Stomach smooth muscle (tissue), 2 donors: ENCODE measurements around the gene AGO3.
A peak's percentile ranks its signal among the peaks of the same experiment; 100 is the strongest.

Experiments used
- H3K27ac ChIP-seq: one replicate; pipeline ENCODE4 v1.7.0; 2013; ENCODE audit warnings: mild to moderate bottlenecking, low read length, inconsistent platforms
- H3K27me3 ChIP-seq, 2 donors: one replicate each; pipeline ENCODE4 v1.7.0; 2013; ENCODE audit warnings: low read length in 2 of 2; ENCODE audit not compliant: insufficient read depth in 2 of 2, control insufficient read depth in 1 of 2
- H3K36me3 ChIP-seq, 2 donors: one replicate each; pipeline ENCODE4 v1.7.0; 2013; ENCODE audit warnings: low read length in 2 of 2; ENCODE audit not compliant: control insufficient read depth in 2 of 2, insufficient read depth in 2 of 2
- H3K4me1 ChIP-seq: one replicate; pipeline ENCODE4 v1.7.0; 2013; ENCODE audit warnings: low read length; ENCODE audit not compliant: control insufficient read depth, insufficient read depth
- H3K4me3 ChIP-seq, 2 donors: one replicate each; pipeline ENCODE4 v1.7.0; 2013; ENCODE audit warnings: low read length in 2 of 2
- H3K9ac ChIP-seq, 2 donors: one replicate each; pipeline ENCODE4 v1.7.0; 2013; ENCODE audit warnings: low read length in 2 of 2, mild to moderate bottlenecking in 1 of 2
- H3K9me3 ChIP-seq, 2 donors: one replicate each; pipeline ENCODE4 v1.7.0; 2013; ENCODE audit warnings: low read length in 2 of 2; ENCODE audit not compliant: control insufficient read depth in 2 of 2
- donor health status: healthy.
- donor health status: Pancreatic carcinoma.

The AGO3 gene

GRCh38 chr1:36081926-36082485, 151.1 kb downstream of the AGO3 start:
- Histone ChIP-seq H3K36me3 (no peaks in the 10 kb centered on the region), H3K27ac (no peak overlapping the region), H3K9me3 (no peaks in the 10 kb centered on the region), H3K27me3 (peaks cover 11 to 17% of the 10 kb centered on the region in 2 donors), H3K4me3 (no peak overlapping the region), H3K4me1 (peaks cover 17% of the 10 kb centered on the region), H3K9ac (no peak overlapping the region)

- Histone ChIP-seq H3K27me3 (peaks cover 11 to 17% of the 10 kb centered on the region in 2 donors), H3K4me1 (peaks cover 20% of the 10 kb centered on the region), H3K27ac (no peak overlapping the region), H3K4me3 (no peak overlapping the region), H3K9ac (no peak overlapping the region), H3K36me3 (no peaks in the 10 kb centered on the region), H3K9me3 (no peaks in the 10 kb centered on the region)
Measured at GRCh38 chr1:36083219-36083618, 152.3 kb downstream of the AGO3 start.

GRCh38 chr1:36083635-36084496, 153.0 kb downstream of the AGO3 start, which contains the start of gene TEKT2:
TSS of gene TEKT2 (plus strand) at chr1:36084094. CDS start at chr1:36084922, 828 bp downstream.
- peak within 1 kb of the TSS in 1 of 2 donors; percentile 42 for H3K9ac ChIP-seq
- H3K4me1 ChIP-seq: peaks cover 24% of the 10 kb centered on the region
- no peak within 1 kb of the TSS for H3K27ac ChIP-seq
- H3K36me3 ChIP-seq: no peaks in the 10 kb centered on the region
- H3K4me3 ChIP-seq: peak within 1 kb of the TSS; percentile 53 to 67
- peaks cover 11 to 17% of the 10 kb centered on the region in 2 donors for H3K27me3 ChIP-seq
- H3K9me3 ChIP-seq: no peaks in the 10 kb centered on the region

GRCh38 chr1:36084497-36085115, 153.7 kb downstream of the AGO3 start:
- peaks cover 11 to 17% of the 10 kb centered on the region in 2 donors for H3K27me3 ChIP-seq
- H3K9ac ChIP-seq: peak overlapping the region in 1 of 2 donors; percentile 42
- H3K36me3 ChIP-seq: no peaks in the 10 kb centered on the region
- H3K27ac ChIP-seq: no peak overlapping the region
- no peaks in the 10 kb centered on the region for H3K9me3 ChIP-seq
- peak overlapping the region; percentile 53 to 67 for H3K4me3 ChIP-seq
- H3K4me1 ChIP-seq: peaks cover 29% of the 10 kb centered on the region

- H3K27ac ChIP-seq: no peak overlapping the region
- H3K9ac ChIP-seq: no peak overlapping the region
Measured at GRCh38 chr1:36085126-36085525, 154.2 kb downstream of the AGO3 start.

GRCh38 chr1:36085686-36086526, 155.0 kb downstream of the AGO3 start:
- no peaks in the 10 kb centered on the region for H3K36me3 ChIP-seq
- no peaks in the 10 kb centered on the region for H3K9me3 ChIP-seq
- peaks cover 37% of the 10 kb centered on the region for H3K4me1 ChIP-seq
- H3K27me3 ChIP-seq: peaks cover 11 to 17% of the 10 kb centered on the region in 2 donors
- H3K4me3 ChIP-seq: no peak overlapping the region
- no peak overlapping the region for H3K9ac ChIP-seq
- H3K27ac ChIP-seq: no peak overlapping the region

More at GRCh38 chr1:36085126-36085525, 154.2 kb downstream of the AGO3 start:
- H3K4me1 ChIP-seq: peaks cover 32% of the 10 kb centered on the region
- H3K27me3 ChIP-seq: peaks cover 11 to 17% of the 10 kb centered on the region in 2 donors
- no peaks in the 10 kb centered on the region for H3K36me3 ChIP-seq
- H3K4me3 ChIP-seq: no peak overlapping the region
- H3K9me3 ChIP-seq: no peaks in the 10 kb centered on the region

- peaks cover 37% of the 10 kb centered on the region for H3K4me1 ChIP-seq
Measured at GRCh38 chr1:36086529-36087232, 155.8 kb downstream of the AGO3 start.

GRCh38 chr1:36087233-36088123, 156.6 kb downstream of the AGO3 start:
- H3K27ac ChIP-seq: no peak overlapping the region
- no peak overlapping the region for H3K4me3 ChIP-seq
- H3K27me3 ChIP-seq: peaks cover 11 to 17% of the 10 kb centered on the region in 2 donors
- H3K4me1 ChIP-seq: peaks cover 37% of the 10 kb centered on the region
- no peak overlapping the region for H3K9ac ChIP-seq
- H3K36me3 ChIP-seq: peaks cover 10 to 13% of the 10 kb centered on the region in 2 donors
- H3K9me3 ChIP-seq: no peaks in the 10 kb centered on the region

More at GRCh38 chr1:36086529-36087232, 155.8 kb downstream of the AGO3 start:
- H3K4me3 ChIP-seq: no peak overlapping the region
- no peak overlapping the region for H3K9ac ChIP-seq
- H3K27ac ChIP-seq: no peak overlapping the region
- peaks cover 4 to 6% of the 10 kb centered on the region in 2 donors for H3K36me3 ChIP-seq
- peaks cover 11 to 17% of the 10 kb centered on the region in 2 donors for H3K27me3 ChIP-seq
- no peaks in the 10 kb centered on the region for H3K9me3 ChIP-seq

- H3K27ac ChIP-seq: peak overlapping the region; percentile 74
- peaks cover 39% of the 10 kb centered on the region for H3K4me1 ChIP-seq
- H3K9me3 ChIP-seq: no peaks in the 10 kb centered on the region
Measured at GRCh38 chr1:36088265-36088576, 157.3 kb downstream of the AGO3 start.

More at GRCh38 chr1:36088265-36088576, 157.3 kb downstream of the AGO3 start:
- Histone ChIP-seq H3K4me3 (peak overlapping the region; percentile 86 to 90), H3K27me3 (peaks cover 11 to 16% of the 10 kb centered on the region in 2 donors), H3K36me3 (peaks cover 17 to 21% of the 10 kb centered on the region in 2 donors), H3K9ac (peak overlapping the region; percentile 63 to 69)
